Measurements from ENCODE around the gene SPON1.

The SPON1 gene

GRCh38 chr11:13944911-13945425 is 17.6 kb upstream of the SPON1 start:
- DNase-seq, result no peak

- DNase-seq, result no peak
Observed at GRCh38 chr11:13947379-13947778, 15.1 kb upstream of the SPON1 start.

- no peak for DNase-seq
Observed at GRCh38 chr11:13949876-13950275, 12.6 kb upstream of the SPON1 start.

- DNase-seq, result no peak
Observed at GRCh38 chr11:13952221-13952620, 10.3 kb upstream of the SPON1 start.

- no peak for DNase-seq
Observed at GRCh38 chr11:13952668-13953067, 9.9 kb upstream of the SPON1 start.

GRCh38 chr11:13954591-13954990 is 7.9 kb upstream of the SPON1 start:
- DNase-seq, result no peak

- DNase-seq, result no peak
Observed at GRCh38 chr11:13955971-13956421, 6.5 kb upstream of the SPON1 start.

GRCh38 chr11:13956988-13957387 is 5.5 kb upstream of the SPON1 start:
- no peak for DNase-seq

GRCh38 chr11:13958641-13959400 is 3.7 kb upstream of the SPON1 start:
- DNase-seq, result no peak

- DNase-seq, result no peak
Observed at GRCh38 chr11:13962198-13962561, 343 bp upstream of the SPON1 start.

- no peak for DNase-seq
Observed at GRCh38 chr11:13963169-13963948, 836 bp downstream of the SPON1 start.

GRCh38 chr11:13963949-13964770 is 1.6 kb downstream of the SPON1 start:
- no peak for DNase-seq

GRCh38 chr11:13964771-13965074 is 2.2 kb downstream of the SPON1 start:
- no peak for DNase-seq

- DNase-seq, result no peak
Observed at GRCh38 chr11:13965337-13965736, 2.8 kb downstream of the SPON1 start.

GRCh38 chr11:13966013-13966412 is 3.5 kb downstream of the SPON1 start:
- no peak for DNase-seq

- DNase-seq, result no peak
Observed at GRCh38 chr11:13966486-13966885, 4.0 kb downstream of the SPON1 start.

GRCh38 chr11:13970986-13971385 is 8.5 kb downstream of the SPON1 start:
- no peak for DNase-seq

GRCh38 chr11:13972043-13972910 is 9.8 kb downstream of the SPON1 start:
- no peak for DNase-seq

GRCh38 chr11:13972944-13973343 is 10.4 kb downstream of the SPON1 start:
- DNase-seq, result no peak

- DNase-seq, result no peak
Observed at GRCh38 chr11:13974631-13975030, 12.1 kb downstream of the SPON1 start.

GRCh38 chr11:13983081-13983751 is 20.7 kb downstream of the SPON1 start:
- no peak for DNase-seq
